CD4-positive, alpha-beta T cell treated with Interleukin-2 at 100 ng/mL for 4 hours (primary cell): ENCODE measurements around the gene BANP.
"Not testable (repeated sequence)": the region's sequence is repeated elsewhere in the genome, so short reads cannot be mapped to it uniquely, and the experiment has no call there.

Experiments used
- DNase-seq: peaks from one replicate; pipeline ENCODE4 v3.0.0-alpha.2; 2020; ENCODE audit warnings: low spot score

Gene BANP

DNA sequence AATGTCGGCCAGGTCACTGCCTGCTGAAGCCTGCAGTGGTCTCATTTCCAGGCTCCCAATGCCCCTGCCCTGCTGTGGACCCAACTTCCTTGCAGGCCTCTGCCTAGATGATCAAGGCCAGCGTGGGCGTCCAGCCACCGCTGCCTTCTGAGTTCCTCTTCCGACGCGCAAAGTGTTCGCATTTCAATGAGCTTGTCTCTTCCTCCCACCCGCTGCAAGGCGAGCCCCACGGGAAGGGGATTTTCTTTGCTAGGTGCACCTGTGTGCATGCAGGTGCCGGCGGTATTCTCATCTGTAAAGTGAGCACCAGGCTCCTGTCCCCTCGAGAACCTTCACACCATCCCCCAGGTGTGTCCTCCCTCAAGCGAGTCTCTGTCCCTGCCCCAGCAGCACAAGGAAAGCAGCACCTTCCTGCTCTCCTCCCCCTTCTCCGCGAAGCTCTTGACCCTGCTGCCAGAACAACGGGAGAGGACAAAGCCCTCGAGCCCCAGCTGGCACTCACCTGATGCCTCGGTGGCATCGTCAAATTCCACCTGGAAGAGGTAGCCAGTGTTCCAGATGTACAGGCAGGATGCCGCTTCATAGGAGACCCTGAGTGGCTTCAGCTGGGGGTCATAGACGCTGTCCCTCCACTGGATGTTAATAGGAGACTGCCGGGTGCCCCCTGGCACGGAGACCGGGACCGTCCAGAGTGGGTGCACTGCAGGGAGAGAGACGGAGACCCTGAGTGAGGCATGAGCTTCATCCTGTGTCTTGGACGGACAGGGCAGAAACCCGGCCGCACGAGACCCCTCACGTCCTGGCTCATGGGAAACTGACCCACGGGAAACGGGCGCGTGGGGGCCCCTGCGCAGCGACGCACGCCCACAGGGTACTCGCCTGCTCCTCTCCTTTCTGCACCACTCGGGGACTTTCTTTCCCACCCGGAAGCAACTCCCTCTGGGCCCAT is 24.7 kb upstream of the BANP start:
- DNase-seq: no peak

DNA sequence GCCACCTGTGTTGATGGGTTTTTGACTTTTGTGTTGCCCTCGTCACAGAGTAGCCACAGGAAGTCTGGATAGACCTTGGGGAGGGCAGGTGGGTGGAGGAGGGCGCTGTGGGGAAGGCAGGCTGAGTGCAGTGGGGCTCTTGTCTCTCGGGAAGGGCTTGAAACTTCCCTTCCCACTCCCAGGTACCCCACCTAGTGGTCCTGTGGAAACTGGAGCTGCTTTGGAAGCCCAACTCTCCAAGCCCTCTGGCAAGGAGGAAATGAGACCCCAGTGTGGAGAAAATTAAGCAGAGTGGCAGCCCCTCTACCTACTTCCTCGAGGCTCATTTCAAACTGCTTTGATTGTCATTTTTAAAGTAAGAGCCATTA is 24.1 kb upstream of the BANP start:
- DNase-seq: no peak

GRCh38 chr16:87929986-87930385 is 21.2 kb upstream of the BANP start:
- DNase-seq: no peak

GRCh38 chr16:87930456-87930855 is 20.8 kb upstream of the BANP start:
- DNase-seq: no peak

DNA sequence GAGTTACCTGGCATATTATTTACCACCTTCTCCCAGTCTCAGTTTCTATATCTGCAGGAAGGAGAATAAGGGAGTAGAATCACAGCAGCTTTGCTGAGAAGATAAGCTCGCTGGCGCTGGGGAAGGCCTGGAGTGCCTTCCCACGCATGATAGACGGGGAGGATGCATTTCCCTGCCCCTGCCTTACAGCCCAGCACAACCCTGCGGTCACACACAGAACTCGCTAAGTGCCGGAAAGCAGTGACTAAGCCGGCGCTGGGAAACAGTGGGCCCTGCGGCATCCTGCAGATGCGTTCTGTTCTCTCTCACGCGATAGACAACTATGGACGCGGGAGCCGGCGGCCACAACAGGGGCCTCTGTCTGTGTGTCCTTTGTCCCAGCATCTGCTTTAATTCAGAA is 19.7 kb upstream of the BANP start:
- DNase-seq: no peak

DNA sequence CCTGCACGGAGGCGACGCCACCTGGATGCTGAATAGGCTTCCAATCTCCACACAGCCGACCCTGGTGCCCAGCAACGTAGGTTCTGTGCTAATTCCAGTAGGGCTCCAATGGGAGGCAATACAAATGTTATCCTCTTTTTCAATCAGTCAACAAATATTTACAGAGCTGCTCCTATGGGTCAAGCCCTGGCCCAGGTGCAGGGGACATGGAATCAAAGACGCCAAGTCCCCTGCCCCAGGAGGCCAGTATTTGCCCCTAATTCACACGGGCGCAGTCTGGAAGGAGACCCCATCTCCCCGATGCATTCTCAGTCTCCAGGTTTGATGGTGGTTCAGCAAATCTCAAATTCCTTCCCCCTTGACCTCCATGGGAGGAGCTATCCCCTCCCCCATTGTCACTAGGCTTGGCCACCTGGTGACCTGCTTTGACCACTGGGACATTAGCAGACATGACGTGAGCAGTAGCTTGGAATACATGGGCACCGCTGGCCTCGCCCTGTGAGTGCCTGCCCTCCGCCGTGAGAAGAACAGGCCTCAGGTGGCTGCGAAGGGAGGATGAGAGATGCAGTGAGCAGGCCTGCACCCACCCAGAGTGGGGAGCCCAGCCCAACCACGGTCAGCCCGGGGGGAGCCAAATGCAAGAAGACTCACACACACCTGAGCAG is 18.6 kb upstream of the BANP start:
- DNase-seq: not testable (repeated sequence)

DNA sequence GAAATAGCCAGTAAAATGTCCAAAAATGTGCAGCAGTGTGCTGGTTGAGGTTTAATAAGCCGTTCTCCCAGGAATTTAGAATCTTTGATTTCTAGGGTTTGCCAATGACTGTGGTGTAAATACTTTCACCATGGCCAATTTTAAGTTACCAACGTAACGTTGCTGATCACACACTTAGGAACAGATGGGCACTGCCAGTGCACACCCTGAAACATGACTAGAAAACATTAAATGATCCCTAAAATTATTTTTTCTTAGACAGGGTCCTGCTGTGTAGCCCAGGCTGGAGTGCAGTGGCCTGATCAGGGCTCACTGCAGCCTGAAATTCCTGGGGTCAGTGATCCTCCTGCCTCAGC is 18.1 kb upstream of the BANP start:
- no peak for DNase-seq

GRCh38 chr16:87934752-87935425 is 16.3 kb upstream of the BANP start:
- not testable (repeated sequence) for DNase-seq

GRCh38 chr16:87936016-87936374 is 15.2 kb upstream of the BANP start:
- not testable (repeated sequence) for DNase-seq

- DNase-seq: no peak
Observed at GRCh38 chr16:87936375-87937230, 14.6 kb upstream of the BANP start, which contains the start of gene CA5A. Gene CA5A, minus strand, starts transcription at chr16:87936529. Its CDS starts 79 bp downstream, at chr16:87936450.

- DNase-seq: not testable (repeated sequence)
Observed at GRCh38 chr16:87937231-87937542, 14.0 kb upstream of the BANP start.

DNA sequence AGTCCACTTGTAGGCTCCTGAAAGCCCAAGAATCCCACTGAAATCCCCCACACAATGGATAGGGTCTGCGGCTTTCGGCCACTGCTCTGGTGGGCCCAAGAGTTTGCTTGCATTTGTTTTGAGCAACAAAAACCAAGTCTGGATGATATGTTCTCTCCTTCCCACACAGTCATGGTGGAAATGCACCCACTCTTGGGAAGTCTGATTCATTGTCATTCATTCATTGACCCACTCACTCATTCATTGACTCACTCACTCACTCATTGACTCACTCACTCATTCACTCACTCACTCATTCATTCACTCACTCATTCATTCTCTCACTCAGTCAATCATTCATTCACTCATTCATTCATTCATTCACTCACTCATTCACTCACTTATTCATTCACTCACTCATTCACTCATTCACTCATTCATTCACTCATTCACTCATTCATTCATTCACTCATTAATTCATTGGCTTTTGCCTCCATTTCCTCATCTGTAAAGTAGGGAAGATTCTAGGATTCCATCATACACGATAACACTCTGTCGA is 12.8 kb upstream of the BANP start:
- no peak for DNase-seq

DNA sequence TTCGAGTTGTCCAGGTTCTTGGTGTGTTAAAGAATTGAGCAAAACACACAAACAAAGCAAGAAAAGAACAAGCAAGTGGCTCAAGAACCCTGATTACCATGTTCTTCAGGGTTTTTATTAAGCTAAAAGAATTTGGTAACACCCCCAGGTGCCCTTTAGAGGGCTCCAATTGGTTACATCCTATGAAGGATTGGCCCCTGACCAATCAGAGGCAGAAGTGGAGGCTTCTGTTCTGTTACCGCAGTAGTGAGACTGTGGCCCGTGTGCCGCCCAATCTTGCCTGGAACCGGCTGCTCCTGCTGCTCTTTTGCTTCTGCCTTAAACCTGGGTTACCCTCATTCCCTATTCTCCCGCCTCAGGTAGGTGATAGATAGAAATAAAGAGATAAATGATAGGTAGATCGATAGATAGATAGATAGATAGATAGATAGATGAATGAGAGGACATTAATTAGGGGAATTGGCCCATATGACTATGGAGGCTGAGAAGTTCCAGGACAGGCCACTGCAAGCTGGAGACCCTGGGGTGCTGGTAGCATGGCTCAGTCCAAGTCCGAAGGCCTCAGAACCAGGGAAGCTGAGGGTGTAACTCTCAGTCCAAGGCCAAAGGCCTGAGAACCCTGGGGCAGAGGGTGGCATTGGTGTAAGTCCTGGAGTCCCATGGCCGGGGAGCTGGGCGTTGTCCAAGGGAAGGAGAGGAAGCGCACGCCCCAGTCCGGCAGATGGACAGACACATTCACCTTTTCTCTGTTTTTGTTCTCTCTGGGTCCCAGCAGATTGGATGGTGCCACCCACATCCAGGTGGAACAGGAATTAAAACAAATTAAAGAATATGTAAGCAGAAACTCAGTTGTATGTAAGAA is 11.4 kb upstream of the BANP start:
- DNase-seq: no peak

DNA sequence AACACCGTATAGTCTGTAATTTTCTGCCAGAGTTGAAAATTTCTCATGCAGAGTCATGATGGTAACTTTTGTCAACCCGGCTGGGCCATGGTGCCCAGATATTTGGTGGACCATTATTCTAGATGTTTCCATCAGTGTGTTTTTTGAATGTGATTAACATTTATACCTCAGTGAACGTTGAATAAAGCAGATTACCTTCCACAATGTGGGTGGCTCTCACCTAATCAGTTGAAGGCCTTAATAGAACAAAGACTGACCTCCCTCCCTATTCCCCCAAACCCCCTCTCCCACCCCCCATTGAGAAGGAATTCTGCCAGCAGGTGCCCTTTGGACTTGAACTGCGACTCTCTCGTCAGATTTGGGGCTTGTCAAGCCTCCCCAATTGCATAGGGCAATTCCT is 8.6 kb upstream of the BANP start:
- DNase-seq: no peak

- no peak for DNase-seq
Observed at GRCh38 chr16:87945351-87946042, 5.7 kb upstream of the BANP start.

- DNase-seq: no peak
Observed at GRCh38 chr16:87946596-87947347, 4.5 kb upstream of the BANP start.

- no peak for DNase-seq
Observed at GRCh38 chr16:87947356-87948118, 3.7 kb upstream of the BANP start.

DNA sequence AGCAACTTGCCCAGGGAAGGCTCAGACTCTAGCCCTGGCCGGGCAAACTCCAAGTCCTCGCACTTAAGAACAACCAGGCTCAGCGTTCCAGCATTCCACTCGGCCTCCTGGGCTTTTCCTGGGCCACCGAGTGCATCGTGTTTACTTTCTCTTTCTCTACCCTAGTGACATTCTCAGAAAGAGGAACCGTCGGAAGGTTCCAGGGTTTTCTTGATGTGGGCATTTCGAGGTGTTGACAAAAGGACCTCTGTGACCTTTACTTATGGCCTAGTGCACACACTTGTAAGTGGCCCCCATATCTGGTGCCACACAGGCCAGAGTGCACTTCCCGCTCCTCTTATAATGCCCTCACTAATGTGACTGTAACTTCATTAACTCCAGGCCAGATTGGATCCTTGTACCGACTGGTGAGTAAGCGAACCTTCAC is 3.1 kb upstream of the BANP start:
- no peak for DNase-seq

DNA sequence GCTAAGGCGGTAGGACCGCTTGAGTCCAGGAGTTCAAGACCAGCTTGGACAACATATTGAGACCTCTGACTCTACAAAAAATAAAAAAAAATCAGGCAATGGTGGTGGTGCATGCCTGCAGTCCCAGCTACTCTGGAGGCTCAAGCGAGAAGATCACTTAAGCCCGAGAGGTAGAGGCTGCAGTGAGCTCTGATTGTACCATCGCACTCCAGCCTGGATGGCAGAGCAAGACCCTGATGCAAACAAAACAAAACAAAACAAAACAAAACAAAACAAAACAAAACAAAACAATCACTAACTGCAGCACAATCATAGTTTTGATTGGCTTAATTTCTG is 2.5 kb upstream of the BANP start:
- DNase-seq: no peak
